Gastroesophageal sphincter (tissue), 3 donors: ENCODE measurements around the gene TGFBR2.

Experiments
- CTCF ChIP-seq, 4 experiments: fragments of 200-600 bp in 2 of 4; fragments of 450-650 bp in 2 of 4; sonication (generic) in 1 of 4; IDR thresholded peaks; one replicate each; pipeline ENCODE4 v1.5.1; 2017 to 2019; ENCODE audit warnings: antibody characterized with exemption in 4 of 4, mild to moderate bottlenecking in 2 of 4, moderate library complexity in 2 of 4
- EP300 ChIP-seq: sonication (generic); formaldehyde crosslinking; IDR thresholded peaks from one replicate; pipeline ENCODE4 v1.6.1; 2017; ENCODE audit warnings: antibody characterized with exemption, mild to moderate bottlenecking
- POLR2A ChIP-seq, 2 donors: fragments of 450-650 bp; IDR thresholded peaks; one replicate each; pipeline ENCODE4 v1.6.1; 2017; ENCODE audit warnings: antibody characterized with exemption in 2 of 2, mild to moderate bottlenecking in 2 of 2, moderate library complexity in 1 of 2
- POLR2AphosphoS5 ChIP-seq: sonication (generic); formaldehyde crosslinking; IDR thresholded peaks from one replicate; pipeline ENCODE4 v1.6.1; 2017; ENCODE audit warnings: antibody characterized with exemption

- no peak for TF ChIP-seq CTCF (IDR thresholded peaks at IDR 0.05)
- TF ChIP-seq EP300: no peak
- TF ChIP-seq POLR2A (IDR thresholded peaks at IDR 0.05): no peak
- no peak for TF ChIP-seq POLR2AphosphoS5
Observed at GRCh38 chr3:30641416-30642251, 35.2 kb downstream of the TGFBR2 start.
